HCT116 (cell line): ENCODE data around the gene ZNF416. TPM values are rescaled to one million over a fixed set of nuclear protein-coding genes. Genes with fewer than 3 reads are reported as not detected.

Experiments
- ATAC-seq: fragments of 200-7000 bp; cut with Tn5 transposase; 2 replicates; pipeline ENCODE4 v1.9.1; 2020; ENCODE audit warnings: mild to moderate bottlenecking, moderate library complexity
- BruUV-seq: library from RNA; stranded (reverse); fragments of 400-500 nt; replicated peaks from 2 replicates; lab custom pipeline; 2021; lab: Mats Ljungman, UMichigan
- CTCF ChIA-PET: fragments of 300-600 bp; sonication (Branson Sonifier 250); formaldehyde crosslinking; loops from one replicate; lab custom pipeline; 2021; ENCODE audit warnings: antibody characterized with exemption; lab: Charles Lee
- POLR2A ChIA-PET: fragments of 300-600, 350-600 bp; sonication (Branson Sonifier 250); formaldehyde crosslinking; loops from one replicate; lab custom pipeline; 2021; ENCODE audit warnings: antibody characterized with exemption; lab: Charles Lee
- RAD21 ChIA-PET, 2 experiments: fragments of 300-600 bp; sonication (Branson Sonifier 250); formaldehyde crosslinking; loops; one replicate each; lab custom pipeline; 2023; ENCODE audit warnings: low total read pairs in 2 of 2; ENCODE audit not compliant: uncharacterized antibody in 2 of 2, unreplicated experiment in 2 of 2, low non-redundant PET in 1 of 2; lab: Charles Lee
- DNase-seq: peaks from one replicate; pipeline ENCODE4 v3.0.0-alpha.2; 2010; ENCODE audit warnings: low read depth, low spot score
- H2AFZ ChIP-seq: fragments of 200-600 bp; shearing (Covaris generic), sonication (generic); 2 replicates; pipeline ENCODE4 v1.6.1; 2017; ENCODE audit warnings: low read depth, mixed run types, mixed read lengths, antibody characterized with exemption, low read length; ENCODE audit not compliant: poor library complexity, severe bottlenecking
- H3K27ac ChIP-seq: 2 replicates; pipeline ENCODE4 v1.5.1; 2012; ENCODE audit warnings: low read depth, low read length
- H3K27me3 ChIP-seq: fragments of 200-600 bp; sonication (generic); 2 replicates; pipeline ENCODE4 v1.6.1; 2016; ENCODE audit warnings: mixed run types, low read length, mixed read lengths; ENCODE audit not compliant: insufficient read depth
- H3K36me3 ChIP-seq, 2 experiments: fragments of 200-500 bp in 1 of 2; fragments of 200-600 bp in 1 of 2; sonication (Bioruptor generic) in 1 of 2; sonication (generic) in 1 of 2; 2 replicates each; pipeline versions ENCODE4 v1.5.1 to v1.6.1; 2014 to 2016; ENCODE audit warnings: low read length in 2 of 2, inconsistent platforms in 1 of 2, mixed read lengths in 1 of 2, mixed run types in 1 of 2; ENCODE audit not compliant: insufficient read depth in 2 of 2, control insufficient read depth in 1 of 2
- H3K4me1 ChIP-seq, 2 experiments: fragments of 200-600 bp in 1 of 2; sonication (generic) in 1 of 2; 2 replicates each; pipeline versions ENCODE4 v1.5.1 to v1.6.1; 2012 to 2017; ENCODE audit warnings: low read length in 2 of 2, inconsistent platforms in 1 of 2, mild to moderate bottlenecking in 1 of 2, mixed read lengths in 1 of 2, mixed run types in 1 of 2, moderate library complexity in 1 of 2; ENCODE audit not compliant: insufficient read depth in 2 of 2, control insufficient read depth in 1 of 2
- H3K4me2 ChIP-seq: fragments of 200-600 bp; sonication (generic); 2 replicates; pipeline ENCODE4 v1.6.1; 2017; ENCODE audit warnings: mixed run types, low read length, mixed read lengths
- H3K4me3 ChIP-seq, 2 experiments: fragments of 200-600 bp in 1 of 2; sonication (generic) in 1 of 2; replicated peaks in 1 of 2; 2 replicates each; pipeline ENCODE4 v1.5.1; 2011 to 2016; ENCODE audit warnings: low read length in 2 of 2, control low read depth in 1 of 2, low read depth in 1 of 2, mild to moderate bottlenecking in 1 of 2, mixed read lengths in 1 of 2, mixed run types in 1 of 2
- H3K79me2 ChIP-seq: fragments of 200-600 bp; sonication (generic); 2 replicates; pipeline ENCODE4 v1.6.1; 2017; ENCODE audit warnings: mild to moderate bottlenecking, mixed run types, low read length, moderate library complexity, mixed read lengths; ENCODE audit not compliant: insufficient read depth
- H3K9ac ChIP-seq: fragments of 200-600 bp; sonication (generic); 2 replicates; pipeline ENCODE4 v1.6.1; 2016; ENCODE audit warnings: low read length, mixed read lengths
- H3K9me2 ChIP-seq: fragments of 200-600 bp; sonication (generic), shearing (Covaris generic); 2 replicates; pipeline ENCODE4 v1.6.1; 2017; ENCODE audit warnings: mixed run types, mild to moderate bottlenecking, moderate library complexity; ENCODE audit not compliant: insufficient read depth
- H3K9me3 ChIP-seq, 2 experiments: fragments of 200-500 bp in 1 of 2; fragments of 200-600 bp in 1 of 2; sonication (Bioruptor generic) in 1 of 2; sonication (generic) in 1 of 2; 2 replicates each; pipeline ENCODE4 v1.6.1; 2014 to 2017; ENCODE audit warnings: low read length in 2 of 2, mixed read lengths in 2 of 2, inconsistent platforms in 1 of 2, low read depth in 1 of 2, mild to moderate bottlenecking in 1 of 2, mixed run types in 1 of 2, moderate library complexity in 1 of 2; ENCODE audit not compliant: control insufficient read depth in 1 of 2, insufficient read depth in 1 of 2
- H4K20me1 ChIP-seq: fragments of 200-600 bp; sonication (generic), shearing (Covaris generic); 2 replicates; pipeline ENCODE4 v1.6.1; 2017; ENCODE audit warnings: mixed run types, mild to moderate bottlenecking, moderate library complexity; ENCODE audit not compliant: insufficient read depth
- ATF3 ChIP-seq: IDR thresholded peaks from 2 replicates; pipeline ENCODE4 v1.6.1; 2012
- CBX3 ChIP-seq: IDR thresholded peaks from 2 replicates; pipeline ENCODE4 v1.6.1; 2012; ENCODE audit warnings: low read depth
- REST ChIP-seq: IDR thresholded peaks from 2 replicates; pipeline ENCODE4 v1.6.1; 2012; ENCODE audit warnings: low read depth
- SRF ChIP-seq: IDR thresholded peaks from 2 replicates; pipeline ENCODE4 v1.6.1; 2012; ENCODE audit warnings: low read depth
- ZFX ChIP-seq: fragments of 450-650 bp; IDR thresholded peaks from 2 replicates; pipeline ENCODE4 v1.6.1; 2017
- intact Hi-C: fragments of 100-400 bp; cut with micrococcal nuclease; formaldehyde crosslinking; loops from 2 replicates; pipeline ENCODE4 v1.10.0; 2022
- total RNA-seq: library from RNA; stranded (reverse); gene quantifications from one replicate; pipeline ENCODE4 v1.2.1, GENCODE V29; 2021; ENCODE audit not compliant: unreplicated experiment

Gene ZNF416
- total RNA-seq, 1 experiment from 2014 or later = 4.0 TPM

- H4K20me1 ChIP-seq = no peaks in the 10 kb centered on the region
- no peaks in the 10 kb centered on the region for H3K27me3 ChIP-seq
- H3K27ac ChIP-seq = no peak overlapping the region
- DNase-seq (no peak), ATAC-seq (no peak)
- peaks cover 0 to 12% of the 10 kb centered on the region in 2 experiments; a peak in 2 of 4 replicates for H3K9me3 ChIP-seq
- no peaks in the 10 kb centered on the region for H3K79me2 ChIP-seq
- no TSS peak for BruUV-seq
- H3K36me3 ChIP-seq = no peaks in the 10 kb centered on the region
- TF ChIP-seq CBX3 = no peak
- no peak for TF ChIP-seq ZFX
- TF ChIP-seq SRF = no peak
- no peak for TF ChIP-seq REST
- no peak for TF ChIP-seq ATF3
- no peak overlapping the region for H3K4me2 ChIP-seq
- no peaks in the 10 kb centered on the region for H3K4me1 ChIP-seq
- RAD21 ChIA-PET = no interaction called here
- H3K9ac ChIP-seq = no peak overlapping the region
- H3K9me2 ChIP-seq = no peaks in the 10 kb centered on the region
- CTCF ChIA-PET = no interaction called here
- intact Hi-C loops = no loop called here
- POLR2A ChIA-PET = no interaction called here
- H3K4me3 ChIP-seq = no peak overlapping the region
- H2AFZ ChIP-seq = no peak overlapping the region
Measured at GRCh38 chr19:57587529-57587928, 8.8 kb upstream of the ZNF416 start.
